ENCODE data around the gene SULT2A1.
"Not testable (repeated sequence)": the region's sequence is repeated elsewhere in the genome, so short reads cannot be mapped to it uniquely, and the experiment has no call there.

Gene SULT2A1

GRCh38 chr19:47858646-47859285, 27.3 kb downstream of the SULT2A1 start, which contains the start of gene TPRX2:
Gene TPRX2 (plus strand): TSS chr19:47859235. CDS start chr19:47859247, 12 bp downstream.
- H3K27ac ChIP-seq (ENCODE audit: low read length); H3K27me3 ChIP-seq (ENCODE audit: control insufficient read depth, insufficient read depth, low read length); H3K4me3 ChIP-seq (ENCODE audit: low read length): not testable (repeated sequence)

GRCh38 chr19:47858231-47858630, 27.9 kb downstream of the SULT2A1 start:
- H3K4me1 ChIP-seq (ENCODE audit: control insufficient read depth, low read depth, low read length); H3K9ac ChIP-seq (ENCODE audit: low read length); H3K9me3 ChIP-seq (ENCODE audit: control insufficient read depth, low read depth, low read length); H3K27ac ChIP-seq (ENCODE audit: low read length); H3K27me3 ChIP-seq (ENCODE audit: control insufficient read depth, insufficient read depth, low read length); H3K36me3 ChIP-seq (ENCODE audit: control insufficient read depth, low read depth, low read length); H3K4me3 ChIP-seq (ENCODE audit: low read length): not testable (repeated sequence)

More at GRCh38 chr19:47858646-47859285, 27.3 kb downstream of the SULT2A1 start, which contains the start of gene TPRX2:
- H3K9me3 ChIP-seq (ENCODE audit: control insufficient read depth, low read depth, low read length); H3K36me3 ChIP-seq (ENCODE audit: control insufficient read depth, low read depth, low read length); H3K9ac ChIP-seq (ENCODE audit: low read length); H3K4me1 ChIP-seq (ENCODE audit: control insufficient read depth, low read depth, low read length): not testable (repeated sequence)

GRCh38 chr19:47854459-47854858, 31.7 kb downstream of the SULT2A1 start:
- H3K4me3 ChIP-seq (ENCODE audit: low read length), result no peak overlapping the region
- H3K4me1 ChIP-seq (ENCODE audit: control insufficient read depth, low read depth, low read length), result peaks cover 11% of the 10 kb centered on the region
- no peak overlapping the region for H3K9ac ChIP-seq (ENCODE audit: low read length)
- no peaks in the 10 kb centered on the region for H3K27me3 ChIP-seq (ENCODE audit: control insufficient read depth, insufficient read depth, low read length)
- no peak overlapping the region for H3K27ac ChIP-seq (ENCODE audit: low read length)
- no peaks in the 10 kb centered on the region for H3K9me3 ChIP-seq (ENCODE audit: control insufficient read depth, low read depth, low read length)
- H3K36me3 ChIP-seq (ENCODE audit: control insufficient read depth, low read depth, low read length), result no peaks in the 10 kb centered on the region

GRCh38 chr19:47853003-47853402, 33.1 kb downstream of the SULT2A1 start:
- Histone ChIP-seq H3K9ac (ENCODE audit: low read length) (no peak overlapping the region), H3K4me3 (ENCODE audit: low read length) (no peak overlapping the region), H3K27me3 (ENCODE audit: control insufficient read depth, insufficient read depth, low read length) (no peaks in the 10 kb centered on the region), H3K4me1 (ENCODE audit: control insufficient read depth, low read depth, low read length) (peaks cover 18% of the 10 kb centered on the region), H3K9me3 (ENCODE audit: control insufficient read depth, low read depth, low read length) (no peaks in the 10 kb centered on the region), H3K27ac (ENCODE audit: low read length) (no peak overlapping the region), H3K36me3 (ENCODE audit: control insufficient read depth, low read depth, low read length) (no peaks in the 10 kb centered on the region)

GRCh38 chr19:47848823-47849473, 37.2 kb downstream of the SULT2A1 start:
- Histone ChIP-seq H3K36me3 (ENCODE audit: control insufficient read depth, low read depth, low read length) (no peaks in the 10 kb centered on the region), H3K9me3 (ENCODE audit: control insufficient read depth, low read depth, low read length) (no peaks in the 10 kb centered on the region), H3K9ac (ENCODE audit: low read length) (peak overlapping the region; percentile 65), H3K27ac (ENCODE audit: low read length) (peak overlapping the region; percentile 81), H3K27me3 (ENCODE audit: control insufficient read depth, insufficient read depth, low read length) (no peaks in the 10 kb centered on the region), H3K4me1 (ENCODE audit: control insufficient read depth, low read depth, low read length) (peaks cover 18% of the 10 kb centered on the region), H3K4me3 (ENCODE audit: low read length) (peak overlapping the region; percentile 56)

- H3K4me1 ChIP-seq (ENCODE audit: control insufficient read depth, low read depth, low read length), result peaks cover 18% of the 10 kb centered on the region
- H3K4me3 ChIP-seq (ENCODE audit: low read length), result peak overlapping the region; percentile 56
- H3K9me3 ChIP-seq (ENCODE audit: control insufficient read depth, low read depth, low read length), result no peaks in the 10 kb centered on the region
- peak overlapping the region; percentile 64 for H3K27ac ChIP-seq (ENCODE audit: low read length)
- H3K9ac ChIP-seq (ENCODE audit: low read length), result peak overlapping the region; percentile 65
- no peaks in the 10 kb centered on the region for H3K27me3 ChIP-seq (ENCODE audit: control insufficient read depth, insufficient read depth, low read length)
- H3K36me3 ChIP-seq (ENCODE audit: control insufficient read depth, low read depth, low read length), result no peaks in the 10 kb centered on the region
Measured at GRCh38 chr19:47848425-47848822, 37.7 kb downstream of the SULT2A1 start.

- H3K4me3 ChIP-seq (ENCODE audit: low read length), result no peak overlapping the region
- H3K9me3 ChIP-seq (ENCODE audit: control insufficient read depth, low read depth, low read length), result no peaks in the 10 kb centered on the region
- H3K9ac ChIP-seq (ENCODE audit: low read length), result no peak overlapping the region
- peaks cover 4% of the 10 kb centered on the region for H3K4me1 ChIP-seq (ENCODE audit: control insufficient read depth, low read depth, low read length)
- no peaks in the 10 kb centered on the region for H3K36me3 ChIP-seq (ENCODE audit: control insufficient read depth, low read depth, low read length)
- no peak overlapping the region for H3K27ac ChIP-seq (ENCODE audit: low read length)
- no peaks in the 10 kb centered on the region for H3K27me3 ChIP-seq (ENCODE audit: control insufficient read depth, insufficient read depth, low read length)
Measured at GRCh38 chr19:47842941-47843340, 43.2 kb downstream of the SULT2A1 start.

- Histone ChIP-seq H3K4me1 (ENCODE audit: control insufficient read depth, low read depth, low read length) (peaks cover 4% of the 10 kb centered on the region), H3K9ac (ENCODE audit: low read length) (no peak overlapping the region), H3K4me3 (ENCODE audit: low read length) (no peak overlapping the region), H3K27ac (ENCODE audit: low read length) (no peak overlapping the region), H3K27me3 (ENCODE audit: control insufficient read depth, insufficient read depth, low read length) (no peaks in the 10 kb centered on the region), H3K36me3 (ENCODE audit: control insufficient read depth, low read depth, low read length) (no peaks in the 10 kb centered on the region), H3K9me3 (ENCODE audit: control insufficient read depth, low read depth, low read length) (no peaks in the 10 kb centered on the region)
Measured at GRCh38 chr19:47839913-47840312, 46.2 kb downstream of the SULT2A1 start.

- H3K9ac ChIP-seq (ENCODE audit: low read length), result no peak overlapping the region
- no peak overlapping the region for H3K4me3 ChIP-seq (ENCODE audit: low read length)
- H3K4me1 ChIP-seq (ENCODE audit: control insufficient read depth, low read depth, low read length), result peaks cover 4% of the 10 kb centered on the region
- no peaks in the 10 kb centered on the region for H3K27me3 ChIP-seq (ENCODE audit: control insufficient read depth, insufficient read depth, low read length)
- H3K9me3 ChIP-seq (ENCODE audit: control insufficient read depth, low read depth, low read length), result no peaks in the 10 kb centered on the region
- H3K27ac ChIP-seq (ENCODE audit: low read length), result no peak overlapping the region
- no peaks in the 10 kb centered on the region for H3K36me3 ChIP-seq (ENCODE audit: control insufficient read depth, low read depth, low read length)
Measured at GRCh38 chr19:47839411-47839810, 46.7 kb downstream of the SULT2A1 start.

- H3K9me3 ChIP-seq (ENCODE audit: control insufficient read depth, low read depth, low read length), result no peaks in the 10 kb centered on the region
- H3K9ac ChIP-seq (ENCODE audit: low read length), result no peak overlapping the region
- H3K4me3 ChIP-seq (ENCODE audit: low read length), result no peak overlapping the region
- peaks cover 4% of the 10 kb centered on the region for H3K4me1 ChIP-seq (ENCODE audit: control insufficient read depth, low read depth, low read length)
- no peaks in the 10 kb centered on the region for H3K27me3 ChIP-seq (ENCODE audit: control insufficient read depth, insufficient read depth, low read length)
- no peaks in the 10 kb centered on the region for H3K36me3 ChIP-seq (ENCODE audit: control insufficient read depth, low read depth, low read length)
- no peak overlapping the region for H3K27ac ChIP-seq (ENCODE audit: low read length)
Measured at GRCh38 chr19:47836038-47836437, 50.1 kb downstream of the SULT2A1 start.

GRCh38 chr19:47832723-47833122, 53.4 kb downstream of the SULT2A1 start:
- Histone ChIP-seq H3K27ac (ENCODE audit: low read length) (no peak overlapping the region), H3K9ac (ENCODE audit: low read length) (no peak overlapping the region), H3K4me3 (ENCODE audit: low read length) (no peak overlapping the region), H3K4me1 (ENCODE audit: control insufficient read depth, low read depth, low read length) (peaks cover 5% of the 10 kb centered on the region), H3K27me3 (ENCODE audit: control insufficient read depth, insufficient read depth, low read length) (no peaks in the 10 kb centered on the region), H3K36me3 (ENCODE audit: control insufficient read depth, low read depth, low read length) (no peaks in the 10 kb centered on the region), H3K9me3 (ENCODE audit: control insufficient read depth, low read depth, low read length) (no peaks in the 10 kb centered on the region)

GRCh38 chr19:47826800-47827199, 59.3 kb downstream of the SULT2A1 start:
- no peaks in the 10 kb centered on the region for H3K9me3 ChIP-seq (ENCODE audit: control insufficient read depth, low read depth, low read length)
- H3K4me1 ChIP-seq (ENCODE audit: control insufficient read depth, low read depth, low read length), result peaks cover 5% of the 10 kb centered on the region
- no peak overlapping the region for H3K27ac ChIP-seq (ENCODE audit: low read length)
- H3K27me3 ChIP-seq (ENCODE audit: control insufficient read depth, insufficient read depth, low read length), result no peaks in the 10 kb centered on the region
- no peak overlapping the region for H3K4me3 ChIP-seq (ENCODE audit: low read length)
- H3K9ac ChIP-seq (ENCODE audit: low read length), result no peak overlapping the region
- H3K36me3 ChIP-seq (ENCODE audit: control insufficient read depth, low read depth, low read length), result no peaks in the 10 kb centered on the region
